ENCODE measurements around the gene PTPRB.

DNA sequence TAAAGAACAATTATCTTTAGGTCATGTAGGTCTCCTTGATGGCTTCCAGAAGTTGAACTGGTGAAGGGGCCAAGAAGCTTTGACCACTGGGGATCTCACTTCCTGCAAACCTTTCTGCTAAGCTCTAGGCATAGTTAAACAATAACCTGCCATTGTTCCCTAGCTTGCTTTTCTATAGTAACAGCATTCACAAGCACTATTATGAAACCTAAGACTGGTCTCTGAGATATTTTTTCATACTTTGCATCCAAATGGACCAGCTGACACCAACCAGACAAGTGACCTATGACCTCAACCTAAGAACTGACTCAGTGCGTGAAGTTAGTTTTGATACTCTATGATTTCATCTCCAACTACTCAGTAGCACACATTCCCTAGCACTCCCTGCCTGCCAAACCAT lies 129.1 kb downstream of the PTPRB start:
- TF ChIP-seq, protein P1, sequence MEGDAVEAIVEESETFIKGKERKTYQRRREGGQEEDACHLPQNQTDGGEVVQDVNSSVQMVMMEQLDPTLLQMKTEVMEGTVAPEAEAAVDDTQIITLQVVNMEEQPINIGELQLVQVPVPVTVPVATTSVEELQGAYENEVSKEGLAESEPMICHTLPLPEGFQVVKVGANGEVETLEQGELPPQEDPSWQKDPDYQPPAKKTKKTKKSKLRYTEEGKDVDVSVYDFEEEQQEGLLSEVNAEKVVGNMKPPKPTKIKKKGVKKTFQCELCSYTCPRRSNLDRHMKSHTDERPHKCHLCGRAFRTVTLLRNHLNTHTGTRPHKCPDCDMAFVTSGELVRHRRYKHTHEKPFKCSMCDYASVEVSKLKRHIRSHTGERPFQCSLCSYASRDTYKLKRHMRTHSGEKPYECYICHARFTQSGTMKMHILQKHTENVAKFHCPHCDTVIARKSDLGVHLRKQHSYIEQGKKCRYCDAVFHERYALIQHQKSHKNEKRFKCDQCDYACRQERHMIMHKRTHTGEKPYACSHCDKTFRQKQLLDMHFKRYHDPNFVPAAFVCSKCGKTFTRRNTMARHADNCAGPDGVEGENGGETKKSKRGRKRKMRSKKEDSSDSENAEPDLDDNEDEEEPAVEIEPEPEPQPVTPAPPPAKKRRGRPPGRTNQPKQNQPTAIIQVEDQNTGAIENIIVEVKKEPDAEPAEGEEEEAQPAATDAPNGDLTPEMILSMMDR (IDR thresholded peaks at IDR 0.05; ENCODE audit: low read depth, low read length), result no peak
- TF ChIP-seq POLR2A (IDR thresholded peaks at IDR 0.05; ENCODE audit: extremely low read depth, insufficient read length), result no peak
